Ectodermal cell (in vitro differentiated cells): Measurements from ENCODE around the gene PDE4C.

Source experiments
- H3K27ac ChIP-seq: 2 replicates; pipeline ENCODE4 v1.7.0; 2013; ENCODE audit warnings: mild to moderate bottlenecking, low read depth, low read length; ENCODE audit not compliant: insufficient read depth, poor library complexity, severe bottlenecking
- H3K27me3 ChIP-seq: 2 replicates; pipeline ENCODE4 v1.7.0; 2013; ENCODE audit warnings: mild to moderate bottlenecking, low read length; ENCODE audit not compliant: insufficient read depth, control insufficient read depth, poor library complexity, severe bottlenecking
- H3K36me3 ChIP-seq: one replicate; pipeline ENCODE4 v1.7.0; 2013; ENCODE audit warnings: low read length; ENCODE audit not compliant: control insufficient read depth, insufficient read depth
- H3K4me1 ChIP-seq: one replicate; pipeline ENCODE4 v1.7.0; 2013; ENCODE audit warnings: low read length; ENCODE audit not compliant: control insufficient read depth, insufficient read depth
- H3K4me3 ChIP-seq: 2 replicates; pipeline ENCODE4 v1.7.0; 2013; ENCODE audit warnings: low read depth, low read length, control low read depth; ENCODE audit not compliant: insufficient read depth
- H3K9me3 ChIP-seq: 2 replicates; pipeline ENCODE4 v1.7.0; 2013; ENCODE audit warnings: mild to moderate bottlenecking, low read length, moderate library complexity; ENCODE audit not compliant: control insufficient read depth
- WGBS, 2 experiments: methylation state at CpG; one replicate each; pipeline ENCODE4 v1.1.7; 2013; ENCODE audit warnings: missing lambda C conversion rate in 2 of 2; 5-methylcytosine and 5-hydroxymethylcytosine counted together

Gene PDE4C

DNA sequence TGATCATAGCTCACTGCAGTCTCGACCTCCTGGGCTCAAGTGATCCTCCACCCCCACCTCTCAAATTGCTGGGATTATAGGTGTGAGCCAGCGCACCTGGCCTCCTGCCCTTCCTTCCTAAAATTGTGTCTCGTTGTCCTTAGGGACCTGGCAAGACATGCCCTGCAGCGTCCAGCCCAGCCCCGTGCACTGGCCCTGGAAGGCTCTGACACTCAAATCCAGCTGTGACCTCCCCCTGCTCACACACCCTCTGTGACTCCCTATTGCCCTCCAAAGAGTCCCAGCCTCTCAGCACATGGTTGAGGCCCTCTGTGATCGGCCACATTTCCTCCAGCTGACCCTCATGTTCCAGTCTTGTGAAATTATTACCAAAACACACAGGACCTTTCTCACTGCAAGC lies 28.3 kb downstream of the PDE4C start:
- H3K9me3 ChIP-seq, result no peaks in the 10 kb centered on the region
- H3K27me3 ChIP-seq, result peaks cover 8% of the 10 kb centered on the region
- 82 to 84% methylated on average over 6 of the region's 6 CpGs for WGBS, 2 experiments
- H3K4me3 ChIP-seq, result no peak overlapping the region
- H3K4me1 ChIP-seq, result peaks cover 8% of the 10 kb centered on the region
- no peaks in the 10 kb centered on the region for H3K36me3 ChIP-seq
- H3K27ac ChIP-seq, result no peak overlapping the region

DNA sequence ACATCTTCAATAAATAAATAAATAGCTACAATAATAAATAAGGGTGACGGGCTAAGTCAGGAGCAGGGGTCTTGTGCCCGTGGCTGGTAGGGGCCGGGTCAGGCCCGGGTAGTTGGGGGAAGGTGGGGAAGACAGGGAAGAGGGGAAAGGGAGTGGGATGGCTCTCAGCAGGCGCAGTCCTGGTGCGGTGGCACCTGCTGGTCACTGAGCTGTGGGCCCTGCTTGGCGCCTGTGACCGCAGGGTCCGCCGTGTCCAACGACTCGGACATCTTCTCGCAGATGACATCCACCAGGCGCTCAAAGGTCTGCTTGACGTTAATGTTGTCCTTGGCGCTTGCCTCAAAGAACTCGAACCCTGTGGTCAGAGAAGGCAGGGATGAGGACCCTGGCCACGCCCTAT lies 28.9 kb downstream of the PDE4C start:
- no peaks in the 10 kb centered on the region for H3K9me3 ChIP-seq
- 93 to 94% methylated on average over 18 of the region's 18 CpGs for WGBS, 2 experiments
- H3K4me1 ChIP-seq, result peaks cover 7% of the 10 kb centered on the region
- H3K4me3 ChIP-seq, result no peak overlapping the region
- peaks cover 2% of the 10 kb centered on the region for H3K27me3 ChIP-seq
- no peaks in the 10 kb centered on the region for H3K36me3 ChIP-seq
- no peak overlapping the region for H3K27ac ChIP-seq

DNA sequence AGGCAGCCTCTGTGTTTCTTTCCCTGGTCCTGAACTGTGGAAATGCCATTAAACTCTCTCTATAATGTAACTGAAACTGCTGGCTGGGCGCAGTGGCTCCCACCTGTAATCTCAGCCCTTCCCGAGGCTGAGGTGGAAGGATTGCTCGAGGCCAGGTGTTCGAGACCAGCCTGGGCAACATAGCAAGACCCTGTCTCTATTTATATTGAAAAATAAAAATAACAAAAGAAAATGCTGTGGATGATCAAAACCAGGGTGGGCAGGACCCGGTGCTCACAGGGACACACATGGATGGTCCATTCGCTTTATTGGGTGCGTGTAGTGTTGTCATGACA lies 29.8 kb downstream of the PDE4C start:
- Histone ChIP-seq H3K27me3 (no peaks in the 10 kb centered on the region), H3K4me3 (no peak overlapping the region), H3K36me3 (no peaks in the 10 kb centered on the region), H3K9me3 (no peaks in the 10 kb centered on the region), H3K4me1 (peaks cover 11% of the 10 kb centered on the region), H3K27ac (no peak overlapping the region)
- 95 to 97% methylated on average over 7 of the region's 7 CpGs for WGBS, 2 experiments

DNA sequence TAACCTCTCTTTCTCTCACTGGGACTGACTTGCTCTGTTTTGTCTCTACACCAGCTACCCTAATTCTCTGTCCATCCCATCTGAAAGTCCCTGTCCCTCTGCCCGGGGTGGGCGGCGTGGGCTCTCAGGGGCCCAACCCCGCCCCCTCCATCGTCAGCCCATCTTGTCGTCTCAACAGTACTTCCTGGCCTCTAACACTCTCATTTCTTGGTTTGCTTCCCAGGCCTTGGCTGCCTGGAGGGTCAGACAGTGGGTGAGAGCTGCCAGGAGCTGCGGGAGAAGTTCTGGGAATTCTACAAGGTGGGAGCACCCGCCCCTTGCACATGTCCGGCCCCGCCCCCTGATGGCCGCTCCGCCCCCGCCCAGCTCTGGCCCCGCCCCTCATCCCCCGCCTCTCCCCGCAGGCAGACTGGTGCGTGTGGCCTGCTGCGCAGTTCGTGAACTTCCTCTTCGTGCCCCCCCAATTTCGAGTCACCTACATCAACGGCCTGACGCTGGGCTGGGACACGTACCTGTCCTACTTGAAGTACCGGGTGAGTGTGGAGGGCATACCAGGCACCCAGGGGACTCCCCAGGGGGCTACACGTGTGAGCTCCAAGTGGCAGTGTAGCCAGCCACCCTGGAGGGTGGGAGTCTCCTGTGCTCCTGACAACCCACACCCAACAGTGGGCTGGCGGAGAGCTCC lies 31.5 kb downstream of the PDE4C start:
- 62% methylated on average over 26 to 27 of the region's 27 CpGs for WGBS, 2 experiments
- Histone ChIP-seq H3K27me3 (no peaks in the 10 kb centered on the region), H3K4me3 (no peak overlapping the region), H3K36me3 (no peaks in the 10 kb centered on the region), H3K27ac (no peak overlapping the region), H3K4me1 (peaks cover 11% of the 10 kb centered on the region), H3K9me3 (no peaks in the 10 kb centered on the region)

DNA sequence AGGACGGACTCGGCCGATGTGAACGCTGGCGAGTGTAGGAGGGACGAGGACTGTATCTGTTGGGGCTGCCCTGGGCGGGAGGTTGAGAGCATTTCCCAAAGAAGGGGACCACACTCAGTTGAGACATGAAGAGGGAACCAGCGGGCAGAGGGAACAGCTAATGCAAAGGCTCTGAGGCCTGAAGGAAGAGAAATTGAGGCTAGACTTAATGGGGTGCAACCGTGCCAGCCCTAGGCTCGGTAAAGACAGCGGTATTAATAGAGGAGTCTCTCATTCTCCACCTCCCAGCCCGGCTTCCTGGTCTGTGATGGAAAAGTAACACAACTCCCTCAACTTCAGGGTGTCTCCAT lies 32.1 kb downstream of the PDE4C start:
- Histone ChIP-seq H3K27ac (no peak overlapping the region), H3K9me3 (no peaks in the 10 kb centered on the region), H3K27me3 (no peaks in the 10 kb centered on the region), H3K4me3 (peak overlapping the region; percentile 95), H3K4me1 (peaks cover 11% of the 10 kb centered on the region), H3K36me3 (no peaks in the 10 kb centered on the region)
- 81 to 83% methylated on average over 12 of the region's 12 CpGs for WGBS, 2 experiments

GRCh38 chr19:18193388-18194180 lies 32.7 kb downstream of the PDE4C start:
- H3K27ac ChIP-seq, result peak overlapping the region; percentile 11
- H3K4me1 ChIP-seq, result peaks cover 11% of the 10 kb centered on the region
- no peaks in the 10 kb centered on the region for H3K9me3 ChIP-seq
- WGBS, 2 experiments, result 8 to 9% methylated on average over 46 of the region's 46 CpGs
- peak overlapping the region; percentile 95 for H3K4me3 ChIP-seq
- no peaks in the 10 kb centered on the region for H3K27me3 ChIP-seq
- H3K36me3 ChIP-seq, result no peaks in the 10 kb centered on the region

- H3K9me3 ChIP-seq, result no peaks in the 10 kb centered on the region
- WGBS, 2 experiments, result 0 to 1% methylated on average over 74 of the region's 74 CpGs
- no peaks in the 10 kb centered on the region for H3K36me3 ChIP-seq
- H3K4me3 ChIP-seq, result peak within 1 kb of the TSS; percentile 95
- H3K27me3 ChIP-seq, result no peaks in the 10 kb centered on the region
- H3K27ac ChIP-seq, result peak within 1 kb of the TSS; percentile 83
- H3K4me1 ChIP-seq, result peaks cover 11% of the 10 kb centered on the region
Observed at GRCh38 chr19:18192673-18193387, 33.4 kb downstream of the PDE4C start, which contains the start of gene MPV17L2. TSS of gene MPV17L2 (plus strand) at chr19:18193218. CDS start at chr19:18193282, 64 bp downstream.

- Histone ChIP-seq H3K4me1 (peaks cover 11% of the 10 kb centered on the region), H3K9me3 (no peaks in the 10 kb centered on the region), H3K27me3 (no peaks in the 10 kb centered on the region), H3K27ac (no peak overlapping the region), H3K4me3 (peak overlapping the region; percentile 22), H3K36me3 (no peaks in the 10 kb centered on the region)
- 91 to 93% methylated on average over 5 of the region's 5 CpGs for WGBS, 2 experiments
Observed at GRCh38 chr19:18191640-18192062, 34.6 kb downstream of the PDE4C start.

- no peaks in the 10 kb centered on the region for H3K36me3 ChIP-seq
- peaks cover 11% of the 10 kb centered on the region for H3K4me1 ChIP-seq
- no peaks in the 10 kb centered on the region for H3K9me3 ChIP-seq
- H3K27me3 ChIP-seq, result no peaks in the 10 kb centered on the region
- H3K4me3 ChIP-seq, result no peak overlapping the region
- WGBS, 2 experiments, result 89% methylated on average over 4 of the region's 4 CpGs
- no peak overlapping the region for H3K27ac ChIP-seq
Observed at GRCh38 chr19:18190278-18190677, 36.0 kb downstream of the PDE4C start.

GRCh38 chr19:18185538-18185937 lies 40.7 kb downstream of the PDE4C start:
- Histone ChIP-seq H3K36me3 (no peaks in the 10 kb centered on the region), H3K9me3 (no peaks in the 10 kb centered on the region), H3K27me3 (no peaks in the 10 kb centered on the region), H3K27ac (no peak overlapping the region), H3K4me3 (no peak overlapping the region), H3K4me1 (no peaks in the 10 kb centered on the region)
- 32 to 44% methylated on average over 6 of the region's 6 CpGs for WGBS, 2 experiments
